Right atrium auricular region (tissue), 2 donors: ENCODE data around the gene PHF3. TPM values are rescaled to one million over a fixed set of nuclear protein-coding genes. Genes with fewer than 3 reads are reported as not detected.

Experiments
- DNase-seq: peaks from one replicate; pipeline ENCODE4 v3.0.0-alpha.2; 2019; ENCODE audit warnings: low spot score
- H3K27ac ChIP-seq, 2 donors: fragments of 200-600 bp; sonication (generic); 1 replicate in 1 of 2; 2 replicates in 1 of 2; pipeline ENCODE4 v1.5.1; 2016 to 2019
- H3K27me3 ChIP-seq, 2 donors: fragments of 200-600 bp; sonication (generic); one replicate each; pipeline versions ENCODE4 v1.5.1 to v1.6.0; 2017 to 2019
- H3K36me3 ChIP-seq: fragments of 200-600 bp; sonication (generic); one replicate; pipeline ENCODE4 v1.5.1; 2016
- H3K4me1 ChIP-seq, 2 donors: fragments of 200-600 bp; sonication (generic); one replicate each; pipeline versions ENCODE4 v1.5.1 to v1.6.0; 2017 to 2019
- H3K4me3 ChIP-seq, 2 donors: fragments of 200-600 bp; sonication (generic); 1 replicate in 1 of 2; 2 replicates in 1 of 2; pipeline ENCODE4 v1.5.1; 2017 to 2019; ENCODE audit warnings: mild to moderate bottlenecking in 1 of 2, moderate library complexity in 1 of 2
- H3K9me3 ChIP-seq, 2 donors: fragments of 200-600 bp; sonication (generic); one replicate each; pipeline ENCODE4 v1.5.1; 2019
- CTCF ChIP-seq, 2 donors: fragments of 200-600 bp; sonication (generic); IDR thresholded peaks; one replicate each; pipeline ENCODE4 v1.5.1; 2019; ENCODE audit warnings: antibody characterized with exemption in 2 of 2
- total RNA-seq, 2 donors: library from RNA; depleted of rRNA; stranded (reverse); fragments of >200 nt; gene quantifications; one replicate each; pipeline ENCODE4 v1.1.0, GENCODE V29; 2016

Gene PHF3
- total RNA-seq, 2 donors from 2014 or later, result 32.0 to 34.6 TPM

- Histone ChIP-seq H3K4me1 (peaks cover 0 to 32% of the 10 kb centered on the region in 2 donors), H3K27me3 (no peaks in the 10 kb centered on the region), H3K9me3 (no peaks in the 10 kb centered on the region), H3K27ac (no peak overlapping the region), H3K4me3 (no peak overlapping the region), H3K36me3 (no peaks in the 10 kb centered on the region)
- TF ChIP-seq CTCF (IDR thresholded peaks at IDR 0.05), result no peak
- DNase-seq, result no peak
Observed at GRCh38 chr6:63674635-63675034, 39.0 kb downstream of the PHF3 start.

- Histone ChIP-seq H3K4me1 (peaks cover 0 to 32% of the 10 kb centered on the region in 2 donors), H3K36me3 (no peaks in the 10 kb centered on the region), H3K27ac (no peak overlapping the region), H3K4me3 (no peak overlapping the region), H3K9me3 (no peaks in the 10 kb centered on the region), H3K27me3 (no peaks in the 10 kb centered on the region)
- DNase-seq, result no peak
- no peak for TF ChIP-seq CTCF (IDR thresholded peaks at IDR 0.05)
Observed at GRCh38 chr6:63675138-63675537, 39.5 kb downstream of the PHF3 start.

GRCh38 chr6:63676412-63677114 lies 41.0 kb downstream of the PHF3 start:
- Histone ChIP-seq H3K4me1 (peaks cover 0 to 37% of the 10 kb centered on the region in 2 donors), H3K27me3 (no peaks in the 10 kb centered on the region), H3K4me3 (no peak overlapping the region), H3K27ac (no peak overlapping the region), H3K36me3 (no peaks in the 10 kb centered on the region), H3K9me3 (no peaks in the 10 kb centered on the region)
- no peak for TF ChIP-seq CTCF (IDR thresholded peaks at IDR 0.05)
- no peak for DNase-seq

GRCh38 chr6:63677282-63677681 lies 41.7 kb downstream of the PHF3 start:
- Histone ChIP-seq H3K27ac (no peak overlapping the region), H3K4me3 (no peak overlapping the region), H3K36me3 (no peaks in the 10 kb centered on the region), H3K4me1 (peaks cover 0 to 37% of the 10 kb centered on the region in 2 donors), H3K27me3 (no peaks in the 10 kb centered on the region), H3K9me3 (no peaks in the 10 kb centered on the region)
- DNase-seq, result no peak
- no peak for TF ChIP-seq CTCF (IDR thresholded peaks at IDR 0.05)

- DNase-seq, result no peak
- H3K36me3 ChIP-seq, result peaks cover 9% of the 10 kb centered on the region
- H3K27ac ChIP-seq, result no peak overlapping the region
- H3K4me1 ChIP-seq, result peaks cover 0 to 4% of the 10 kb centered on the region in 2 donors
- H3K27me3 ChIP-seq, result no peaks in the 10 kb centered on the region
- no peak overlapping the region for H3K4me3 ChIP-seq
- H3K9me3 ChIP-seq, result no peaks in the 10 kb centered on the region
- TF ChIP-seq CTCF (IDR thresholded peaks at IDR 0.05), result no peak
Observed at GRCh38 chr6:63683071-63683603, 47.5 kb downstream of the PHF3 start.
